Measurements from ENCODE around the gene NUCKS1.
A peak's percentile ranks its signal among the peaks of the same experiment; 100 is the strongest.

The NUCKS1 gene

DNA sequence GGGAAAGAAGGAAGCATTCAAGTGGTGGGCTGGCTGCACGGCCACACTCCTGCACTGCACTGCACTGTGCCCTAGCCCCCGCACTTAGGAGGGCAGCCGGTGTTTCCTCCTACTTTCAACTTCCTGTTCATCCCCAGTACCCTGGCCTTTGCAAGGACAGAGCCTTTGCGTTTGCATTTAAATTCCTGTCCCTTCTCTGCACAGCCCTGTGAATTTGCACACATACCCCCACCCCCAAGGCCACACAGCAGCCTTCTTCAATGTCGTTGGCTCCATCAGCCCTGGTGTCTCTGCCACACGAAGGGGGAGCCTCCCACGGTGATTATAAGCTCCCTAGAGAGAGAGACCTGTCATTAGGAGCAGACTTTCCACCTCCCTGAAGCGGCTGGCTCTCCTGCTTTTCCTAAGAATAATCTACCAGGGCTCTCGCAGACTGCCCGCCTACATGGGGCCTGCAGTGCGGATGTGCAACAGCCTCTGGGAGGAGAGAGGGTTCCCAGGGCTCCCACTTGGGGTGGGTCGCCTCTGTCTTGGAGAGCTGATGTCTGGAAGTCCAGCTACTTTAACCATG is 56.5 kb downstream of the NUCKS1 start:
- no peak for DNase-seq

DNA sequence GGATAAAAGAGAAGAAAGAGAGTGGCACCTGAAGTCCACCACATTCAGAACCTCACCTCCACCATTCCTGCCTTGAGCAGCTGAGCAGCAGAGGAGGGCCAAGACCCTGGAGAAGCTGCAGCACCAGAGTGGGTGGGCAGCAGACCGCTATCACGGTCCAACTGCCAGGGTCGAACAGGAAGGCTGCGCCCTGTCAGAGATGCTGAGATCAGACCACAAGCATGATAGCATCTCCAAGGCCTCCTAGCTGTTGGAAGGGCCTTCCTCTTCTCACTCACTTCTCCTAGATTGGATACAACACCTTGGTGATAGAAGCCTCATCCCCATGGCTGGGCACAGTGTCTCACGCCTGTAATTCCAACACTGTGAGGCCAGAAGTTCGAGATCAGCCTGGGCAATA is 57.6 kb downstream of the NUCKS1 start:
- no peak for DNase-seq

DNA sequence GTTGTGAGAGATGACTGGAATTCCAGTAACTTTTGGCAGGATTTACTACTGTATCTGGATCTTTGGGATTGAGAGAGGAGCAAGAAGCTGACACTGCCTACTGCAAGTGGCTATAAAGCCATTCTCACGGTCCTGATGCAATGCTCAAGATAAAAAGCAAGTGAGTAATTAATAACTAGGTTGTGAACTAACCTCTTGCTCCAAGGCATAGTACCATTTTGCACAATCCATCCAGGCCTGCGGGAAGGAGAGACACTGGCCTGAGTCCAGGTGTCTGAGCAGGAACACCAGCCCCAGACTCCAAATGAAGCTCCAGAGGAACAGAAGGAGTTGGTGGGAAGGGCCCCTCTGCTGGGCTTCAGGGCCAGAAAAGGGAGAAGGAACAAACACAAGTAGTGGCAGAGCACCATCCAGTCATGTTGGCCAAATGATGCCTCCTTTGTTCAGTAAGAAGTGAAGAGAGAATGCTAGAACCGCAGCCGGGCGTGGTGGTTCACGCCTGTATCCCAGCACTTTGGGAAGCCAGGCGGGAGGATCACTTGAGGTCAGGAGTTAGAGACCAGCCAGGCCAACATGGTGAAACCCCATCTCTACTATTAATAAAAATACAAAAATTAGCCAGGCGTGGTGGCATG is 59.7 kb downstream of the NUCKS1 start:
- DNase-seq = no peak

DNA sequence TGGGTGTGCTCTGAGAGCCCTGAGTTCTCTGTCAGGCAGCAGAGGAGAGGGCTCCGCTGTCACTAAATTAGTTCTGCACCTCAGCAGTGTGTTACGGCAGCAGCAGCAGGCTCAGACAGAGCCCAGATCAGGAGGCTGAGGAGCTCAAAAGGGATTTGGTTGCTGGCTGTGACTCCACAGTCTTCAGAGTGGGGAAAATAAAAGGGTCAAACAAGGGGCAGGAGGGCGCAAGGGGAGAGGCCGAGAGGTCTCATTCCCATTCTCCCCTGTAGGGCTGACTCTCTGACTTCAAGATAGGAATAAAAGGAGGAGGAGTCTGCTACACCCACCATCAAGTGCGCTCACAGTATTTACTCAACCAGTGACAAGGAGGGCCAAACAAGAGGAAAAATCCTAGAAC is 60.5 kb downstream of the NUCKS1 start:
- no peak for DNase-seq

DNA sequence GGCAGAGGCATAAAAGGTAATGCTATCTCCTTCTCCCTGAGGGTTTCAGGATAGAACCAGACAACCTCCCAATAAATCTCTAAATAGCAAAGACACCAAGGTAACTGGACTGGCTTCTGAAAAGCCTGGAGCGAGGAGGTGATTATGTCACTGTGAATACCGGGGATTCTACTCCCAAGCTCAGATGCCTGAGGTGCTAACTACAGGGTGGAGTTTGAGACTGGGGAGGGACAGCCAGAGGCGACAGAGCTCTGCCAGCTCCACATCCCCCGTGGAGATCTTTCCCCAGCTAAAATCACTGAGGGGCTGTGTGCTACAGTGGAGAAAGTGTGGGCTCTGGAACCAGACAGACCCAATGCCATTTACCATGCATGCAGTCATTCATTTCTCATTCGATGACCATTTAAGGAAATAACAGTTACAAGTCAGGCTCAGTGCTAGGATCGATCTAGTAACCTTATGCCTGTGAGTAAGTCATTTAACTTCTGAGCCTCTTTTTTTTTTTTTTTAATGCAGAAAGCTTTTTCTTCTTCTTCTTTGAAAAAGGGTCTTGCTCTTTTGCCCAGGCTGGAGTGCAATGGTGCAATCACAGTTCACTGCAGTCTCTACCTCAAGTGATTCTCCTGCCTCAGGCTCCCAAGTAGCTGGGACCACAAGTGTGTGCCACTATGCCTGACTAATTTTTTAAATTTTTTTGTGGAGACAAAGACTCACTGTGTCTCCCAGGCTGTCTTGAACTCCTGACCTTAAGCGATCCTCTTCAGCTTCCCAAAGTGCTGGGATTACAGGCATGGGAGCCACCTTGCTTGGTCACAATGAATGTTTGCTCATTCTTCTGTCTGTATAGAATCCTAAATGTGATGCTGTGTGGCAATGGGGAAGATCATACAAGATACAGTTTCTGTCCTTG is 61.6 kb downstream of the NUCKS1 start:
- DNase-seq = no peak

DNA sequence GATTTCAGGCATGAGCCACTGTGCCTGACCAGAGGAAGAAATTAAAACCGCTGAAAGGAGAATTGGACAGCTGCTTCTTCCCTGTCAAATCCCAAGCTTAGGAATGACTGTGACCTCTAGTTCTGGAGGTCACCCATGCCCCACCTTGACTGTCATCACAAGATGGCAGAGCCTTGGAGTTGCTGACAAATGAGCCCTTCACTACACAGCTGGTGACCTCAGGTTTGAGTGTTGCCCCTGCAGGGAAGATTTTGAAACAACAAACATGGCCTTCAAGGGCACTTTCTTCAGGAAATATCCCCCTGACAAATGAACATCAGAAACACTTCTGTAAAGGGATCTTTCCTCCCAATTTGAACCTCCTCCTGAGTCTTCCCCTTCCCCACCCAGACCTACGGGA is 62.7 kb downstream of the NUCKS1 start:
- DNase-seq = no peak

DNA sequence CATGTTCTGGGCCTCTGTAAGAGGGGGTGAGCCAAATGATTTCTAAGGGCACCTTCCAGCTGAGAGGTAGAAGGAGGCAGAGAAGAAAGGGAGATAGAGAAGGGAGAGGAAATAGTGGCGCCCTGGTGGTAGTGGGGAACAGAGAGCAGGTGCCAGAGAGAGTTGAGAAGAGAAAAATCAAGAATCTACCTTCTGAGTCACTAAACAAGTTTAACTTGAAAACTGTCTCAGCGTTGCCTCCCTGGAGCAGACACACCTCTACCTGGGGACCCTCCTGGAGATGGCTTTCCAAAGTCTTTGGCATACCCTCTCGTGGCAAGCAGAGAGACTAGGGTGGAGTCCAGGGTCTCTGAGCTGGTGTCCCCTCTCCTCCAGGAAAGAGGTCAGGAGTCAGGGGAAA is 68.6 kb downstream of the NUCKS1 start:
- DNase-seq = no peak

DNA sequence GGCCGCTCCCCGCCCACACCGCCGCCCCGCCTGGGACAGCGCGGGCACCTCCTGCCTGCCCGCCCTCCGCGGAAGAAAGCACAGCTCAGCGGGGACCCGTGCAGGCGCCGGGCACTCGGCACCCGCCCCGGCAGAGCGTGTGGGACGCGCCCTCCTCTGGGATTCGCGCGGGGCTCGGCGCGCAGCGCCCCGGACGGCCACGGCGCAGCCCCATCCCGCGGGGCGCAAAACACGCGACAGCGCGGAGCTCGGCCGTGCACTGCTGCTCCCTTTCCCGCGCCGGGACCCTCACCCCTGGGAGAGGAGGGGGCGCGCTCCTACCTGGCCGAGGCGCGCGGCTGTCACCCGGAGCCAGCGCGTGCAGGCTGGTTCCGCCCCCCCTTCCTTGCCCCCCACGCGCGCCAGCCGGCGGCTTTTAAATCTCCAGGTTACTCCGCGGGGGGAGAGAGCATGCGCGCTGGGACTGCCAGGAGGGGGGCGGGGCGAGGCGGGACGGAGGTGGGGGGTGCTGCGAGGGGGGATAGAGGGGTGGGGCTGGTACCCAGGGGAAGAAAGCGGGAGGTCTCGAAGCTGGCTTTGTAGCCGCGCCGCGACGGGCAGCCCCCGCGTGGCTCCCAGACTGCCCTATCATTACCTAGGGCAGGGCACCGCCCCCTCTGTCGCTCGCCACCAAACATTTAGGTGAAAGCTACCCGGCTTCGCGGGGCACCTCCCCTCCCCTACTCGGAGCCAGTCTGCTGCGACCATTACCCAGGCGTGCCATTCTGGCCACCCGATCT is 69.7 kb downstream of the NUCKS1 start, which contains the start of gene SLC45A3:
Gene SLC45A3, minus strand, starts transcription at position 437 of the 779 bp plus-strand sequence. CDS start 15,853 bp downstream, outside the sequence.
- DNase-seq = no peak

DNA sequence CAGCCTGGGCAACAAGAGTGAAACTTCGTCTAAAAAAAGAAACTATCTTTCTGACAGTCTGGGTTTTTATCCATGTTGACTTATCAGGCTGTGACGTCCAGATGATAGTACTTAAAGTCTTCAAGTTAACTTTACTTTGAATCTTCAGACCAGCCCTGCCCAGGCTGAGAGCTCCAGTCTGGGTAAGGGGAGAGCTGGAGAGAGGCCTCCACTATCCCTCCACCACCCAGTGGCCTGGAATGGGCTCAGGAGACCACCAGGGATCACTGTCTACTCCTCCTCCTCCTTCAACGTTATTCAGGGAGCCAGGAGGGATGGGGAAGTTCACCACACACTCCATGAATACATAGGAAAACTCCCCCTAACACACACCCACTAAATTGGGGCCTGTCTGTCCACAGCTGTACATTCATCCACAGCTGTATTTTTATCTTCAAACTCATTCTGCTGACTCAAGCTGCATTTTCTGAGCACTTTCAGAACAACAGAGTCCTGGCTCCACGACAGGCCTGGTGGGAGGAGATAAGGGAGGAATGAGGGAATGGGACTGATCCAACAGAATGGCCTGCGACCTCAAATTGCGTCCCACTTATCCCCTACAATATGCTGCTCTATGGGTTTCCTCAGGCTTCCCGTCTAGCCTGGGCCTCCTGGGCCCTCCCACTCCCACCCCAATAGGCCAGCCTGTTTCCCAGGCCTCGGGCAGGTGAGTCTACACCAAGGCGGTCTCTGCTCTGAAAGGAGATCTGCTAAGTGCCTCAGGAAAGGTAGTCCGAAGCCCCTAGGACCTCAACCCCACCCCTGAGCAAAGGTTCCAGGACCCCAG is 71.5 kb downstream of the NUCKS1 start:
- DNase-seq = no peak

DNA sequence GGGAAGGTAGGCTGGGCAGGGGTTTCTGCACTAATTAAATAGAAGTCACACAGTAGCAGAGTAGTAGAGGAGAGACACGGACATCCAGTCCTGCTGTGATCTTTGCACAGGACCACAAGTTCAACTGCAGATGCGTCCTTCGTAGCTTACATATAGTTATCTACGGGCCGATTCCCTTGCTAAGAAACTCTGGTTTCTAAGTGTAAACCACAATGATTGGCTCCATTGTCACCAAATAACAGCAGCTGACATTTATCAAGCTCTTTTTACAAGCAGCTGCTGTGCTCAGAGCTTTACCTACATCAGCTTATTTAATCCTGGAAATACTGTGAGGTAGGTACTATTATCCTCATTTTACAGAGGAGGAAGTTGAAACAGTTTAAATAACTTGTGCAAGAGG is 72.8 kb downstream of the NUCKS1 start:
- DNase-seq = peak in 1 of 2 experiments; percentile 31

DNA sequence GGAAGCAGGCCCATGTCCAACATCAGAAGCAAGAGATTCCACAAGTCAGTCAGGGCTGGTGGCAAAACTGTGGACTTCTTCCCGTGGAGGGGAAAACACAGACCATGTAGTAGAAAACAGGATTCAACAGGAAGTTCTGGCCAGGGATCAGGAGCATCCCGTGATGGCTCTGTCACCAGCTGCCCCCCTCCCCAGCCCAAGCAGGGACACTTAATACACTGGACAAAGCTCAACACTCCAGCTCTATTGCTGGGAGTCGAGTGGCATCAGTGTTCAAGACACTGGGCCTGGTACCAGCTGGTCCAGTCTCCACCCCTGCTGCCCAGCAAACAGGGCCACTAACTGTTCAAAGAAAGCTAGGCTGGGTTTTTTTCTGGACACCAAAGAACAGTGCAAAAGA is 73.4 kb downstream of the NUCKS1 start:
- no peak for DNase-seq

DNA sequence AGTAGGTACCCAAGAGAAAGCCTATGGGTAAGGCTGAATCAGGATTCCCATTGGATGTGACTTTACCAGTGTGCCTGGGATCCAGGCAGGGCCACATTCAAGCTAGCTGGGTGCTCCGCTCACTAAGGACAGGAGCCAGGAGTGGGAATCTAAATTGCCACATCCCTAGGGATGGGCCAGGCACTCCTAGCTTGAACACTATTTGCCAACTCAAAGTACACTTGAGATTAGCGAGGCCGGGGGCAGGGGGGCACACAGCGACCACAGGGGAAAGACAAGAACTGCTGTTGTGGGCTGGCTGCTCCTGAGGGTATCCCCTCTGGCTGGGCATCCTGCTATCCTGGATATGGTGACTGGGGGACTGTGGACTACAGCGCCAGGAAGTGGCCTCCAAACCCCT is 74.0 kb downstream of the NUCKS1 start:
- DNase-seq = no peak

DNA sequence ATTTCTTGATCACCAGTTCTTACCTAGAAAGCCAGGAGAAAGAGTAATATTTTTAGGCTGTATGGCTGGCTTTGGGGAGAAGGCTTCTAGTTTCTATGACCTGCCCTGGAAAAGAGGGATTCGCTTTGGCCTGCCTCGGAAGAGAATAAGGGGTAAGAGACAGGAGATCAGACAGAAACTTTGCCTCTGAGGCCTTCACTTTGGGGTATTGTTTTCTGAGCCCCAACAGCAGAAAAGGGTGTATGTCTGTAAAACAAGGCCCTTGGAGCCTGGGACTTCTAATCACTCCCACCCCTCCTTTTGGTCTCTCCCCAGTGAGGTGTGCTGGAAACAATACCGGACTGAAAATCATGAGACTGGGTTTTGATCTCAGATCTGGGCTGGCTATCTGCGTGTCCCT is 74.7 kb downstream of the NUCKS1 start:
- DNase-seq = no peak

DNA sequence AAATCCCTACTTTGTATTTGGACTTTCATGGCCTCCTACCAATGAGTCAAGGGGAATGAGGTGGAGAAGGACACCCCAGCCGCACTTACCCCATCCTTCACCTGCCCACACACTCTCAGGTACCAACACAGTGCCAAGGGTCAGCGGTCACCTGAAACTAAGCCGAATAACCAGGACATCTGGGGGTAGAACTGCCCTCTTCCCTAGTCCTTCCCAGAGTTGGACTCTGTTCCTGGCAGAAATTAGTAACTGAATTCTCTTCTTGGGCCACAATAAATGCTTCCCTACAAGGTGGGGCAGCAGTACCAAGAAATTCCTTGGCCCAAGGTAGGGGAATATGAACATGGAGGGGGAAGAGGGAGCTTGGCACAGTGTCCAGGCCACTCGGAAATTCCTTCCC is 77.0 kb downstream of the NUCKS1 start:
- no peak for DNase-seq

DNA sequence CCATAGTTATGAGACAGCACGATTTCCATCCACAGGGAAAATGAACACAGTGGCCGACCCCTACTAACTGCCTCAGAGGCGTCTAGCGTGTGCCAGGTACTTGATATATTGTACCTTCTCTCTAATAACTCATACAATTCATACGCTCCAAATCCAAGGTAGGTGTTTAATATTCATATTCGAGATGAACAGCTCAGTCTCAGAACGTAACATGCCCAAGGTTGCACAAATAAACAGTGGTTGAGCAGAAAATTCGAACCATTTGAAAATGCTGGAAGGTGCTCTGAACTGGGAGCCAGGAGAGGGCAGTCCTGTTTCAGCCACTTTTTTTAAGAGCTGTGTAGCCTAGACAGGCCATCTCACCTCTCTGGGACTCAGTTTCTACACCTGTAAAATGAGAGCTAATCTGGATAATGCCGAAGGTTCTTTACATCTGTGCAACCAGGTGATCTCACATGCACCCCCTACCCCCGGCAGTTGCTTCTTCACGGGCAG is 77.5 kb downstream of the NUCKS1 start:
- no peak for DNase-seq

DNA sequence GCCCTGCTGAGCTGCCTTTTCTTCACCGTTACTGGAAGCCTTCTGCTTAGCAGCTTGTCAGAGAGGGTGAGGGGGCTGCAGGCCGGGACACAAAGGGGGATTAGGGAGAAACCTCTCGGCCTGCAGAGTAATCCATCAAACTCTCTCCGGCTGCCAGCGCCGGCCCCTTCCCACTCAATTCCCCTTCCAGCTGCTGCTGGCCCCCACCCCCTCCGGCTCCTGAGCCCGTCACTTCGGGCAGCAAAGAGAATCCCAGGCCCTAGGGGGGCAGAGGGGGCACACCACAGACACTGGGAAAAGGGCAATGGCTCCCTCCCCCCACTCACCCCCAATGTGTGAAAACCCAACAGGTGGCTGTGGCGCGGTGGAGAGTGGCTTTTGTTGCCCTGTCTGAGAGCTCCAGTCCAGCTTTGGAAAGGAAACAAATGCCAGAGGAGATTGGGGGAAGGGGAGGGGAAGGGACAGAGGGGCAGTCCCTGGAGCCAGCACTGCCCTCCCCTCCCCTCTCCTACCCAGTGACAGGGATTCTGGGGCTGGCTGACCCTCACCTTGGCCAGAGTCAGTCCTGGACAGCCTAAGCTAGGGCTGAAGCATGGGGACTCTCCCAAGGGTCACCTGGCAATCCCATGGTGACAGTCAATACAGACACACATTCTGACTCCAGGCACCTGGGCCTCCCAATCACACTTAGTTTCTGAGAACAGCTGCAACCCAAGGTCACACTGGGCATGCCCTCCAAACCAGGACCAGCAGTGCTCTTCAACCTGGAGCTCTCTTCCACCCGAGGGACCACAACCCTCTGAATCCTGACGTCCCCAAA is 79.2 kb downstream of the NUCKS1 start:
- DNase-seq = no peak

DNA sequence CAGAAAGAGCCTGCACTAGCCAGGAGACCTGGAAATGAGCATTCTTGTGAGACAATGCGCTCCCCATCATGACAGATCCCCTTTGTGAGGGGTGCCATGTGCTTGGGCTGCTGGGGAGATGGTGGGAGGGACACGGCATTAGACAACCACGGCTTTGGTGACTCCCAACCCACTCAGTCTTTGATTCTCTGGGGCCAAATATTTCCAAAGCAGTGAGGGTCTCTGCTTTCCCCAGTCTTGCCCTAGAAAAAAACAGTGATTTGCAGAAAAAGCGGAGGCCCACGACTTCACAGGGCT is 79.9 kb downstream of the NUCKS1 start:
- no peak for DNase-seq

DNA sequence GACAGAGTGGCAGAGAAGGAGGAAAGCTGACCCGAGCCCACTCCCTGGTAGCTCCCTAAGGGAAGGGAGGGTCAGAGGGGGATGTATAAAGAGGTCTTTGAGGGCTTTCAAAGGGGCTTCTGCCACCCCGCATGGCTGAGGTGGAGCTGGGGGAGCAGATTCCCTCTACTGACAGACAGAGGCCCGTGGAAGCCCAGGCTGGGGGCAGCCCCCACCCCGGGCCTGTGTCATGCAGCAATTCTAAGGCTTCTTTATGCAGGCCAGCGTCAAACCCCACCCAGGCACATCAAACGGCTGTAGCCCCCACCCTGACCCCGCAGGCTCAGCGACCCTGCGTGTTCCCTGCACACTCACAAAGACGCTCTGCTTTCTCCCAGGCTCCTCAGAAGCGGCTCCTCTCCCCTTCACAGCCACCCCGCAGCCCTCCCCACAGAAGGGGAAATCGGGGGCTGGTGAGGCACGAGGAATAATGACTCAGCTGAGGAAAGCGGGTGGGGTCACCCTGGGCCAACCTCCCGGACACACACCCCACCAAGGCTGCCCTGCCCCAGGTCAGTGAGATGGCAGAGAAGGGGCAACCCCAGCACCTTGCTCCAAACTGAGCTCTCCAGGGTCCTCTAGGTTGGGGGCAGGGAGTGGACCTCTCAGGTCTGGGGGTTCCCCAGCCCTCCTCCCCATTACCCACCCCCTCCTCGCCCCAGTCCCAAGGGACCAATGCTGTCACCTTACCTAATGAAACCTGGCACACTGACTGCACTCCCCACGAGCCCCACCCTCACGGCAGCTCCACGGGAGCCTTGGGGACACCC is 80.4 kb downstream of the NUCKS1 start:
- no peak for DNase-seq

DNA sequence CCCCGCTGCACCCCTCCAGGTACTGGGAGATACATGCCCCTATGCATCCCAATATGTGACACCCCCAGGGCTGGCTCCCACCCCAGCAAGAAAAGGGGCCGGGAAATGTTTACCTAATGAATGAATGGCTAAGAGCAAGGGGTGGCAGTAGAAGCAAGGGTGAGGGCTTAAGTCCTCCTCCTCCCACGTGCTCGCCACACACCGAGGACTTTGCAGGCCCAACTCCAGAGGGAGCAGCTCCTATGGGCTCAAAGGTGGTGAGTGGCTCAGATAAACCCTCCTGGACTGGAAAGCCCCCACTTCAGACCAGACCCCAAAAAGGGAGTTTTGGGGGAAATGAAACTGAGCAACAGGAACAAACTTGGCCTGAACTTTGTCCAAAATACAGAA is 81.0 kb downstream of the NUCKS1 start:
- peak; percentile 7 to 48 for DNase-seq

DNA sequence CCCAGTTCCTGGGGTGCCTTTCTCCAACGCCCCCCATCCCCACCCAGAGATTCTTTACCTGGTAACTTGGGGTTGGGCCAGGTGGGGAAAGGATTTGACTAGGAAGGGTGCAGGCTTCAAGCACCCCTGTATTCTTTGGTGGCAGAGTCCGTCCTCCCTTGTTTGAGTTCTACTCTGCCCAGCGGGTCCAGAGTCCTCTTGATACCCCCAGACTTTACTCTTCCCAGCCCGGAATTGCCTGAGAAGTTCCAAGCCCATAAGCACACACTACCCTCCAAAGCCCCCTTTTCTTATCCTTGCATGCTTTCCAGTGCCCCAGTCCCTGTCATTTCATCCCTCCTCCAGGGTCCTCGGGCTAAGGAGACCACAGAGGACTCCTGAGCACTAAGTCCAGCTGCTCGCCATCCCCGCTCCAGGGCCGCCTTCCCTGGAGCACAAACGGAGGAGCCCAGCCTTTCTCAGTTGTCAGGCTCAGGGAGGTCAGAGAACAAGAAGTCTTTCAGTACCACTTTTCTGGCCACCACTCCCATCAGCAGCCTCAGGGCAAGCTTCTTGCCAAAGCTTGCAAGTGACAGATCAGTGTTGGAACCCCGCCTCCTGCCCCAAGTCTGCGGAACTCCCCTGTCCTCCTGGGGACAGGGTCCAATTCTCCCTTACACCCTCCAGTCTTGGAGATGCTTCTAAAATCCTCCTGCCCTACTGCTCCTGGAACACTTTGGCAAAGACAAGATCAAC is 81.9 kb downstream of the NUCKS1 start:
- DNase-seq = no peak

Data from AML-193 (cell line).